CMK (cell line): ENCODE data around the gene PTPRD.

Source experiments
- DNase-seq: peaks from one replicate; pipeline ENCODE4 v3.0.0-alpha.2; 2010; ENCODE audit warnings: low read depth

Gene PTPRD

GRCh38 chr9:8382266-8382665 is 2230.5 kb downstream of the PTPRD start:
- no peak for DNase-seq

- DNase-seq: no peak
Observed at GRCh38 chr9:8381601-8382000, 2231.2 kb downstream of the PTPRD start.

- no peak for DNase-seq
Observed at GRCh38 chr9:8374471-8374870, 2238.3 kb downstream of the PTPRD start.

GRCh38 chr9:8371686-8372085 is 2241.1 kb downstream of the PTPRD start:
- DNase-seq: no peak

- no peak for DNase-seq
Observed at GRCh38 chr9:8366161-8366926, 2246.5 kb downstream of the PTPRD start.

- no peak for DNase-seq
Observed at GRCh38 chr9:8365466-8366160, 2247.2 kb downstream of the PTPRD start.

DNA sequence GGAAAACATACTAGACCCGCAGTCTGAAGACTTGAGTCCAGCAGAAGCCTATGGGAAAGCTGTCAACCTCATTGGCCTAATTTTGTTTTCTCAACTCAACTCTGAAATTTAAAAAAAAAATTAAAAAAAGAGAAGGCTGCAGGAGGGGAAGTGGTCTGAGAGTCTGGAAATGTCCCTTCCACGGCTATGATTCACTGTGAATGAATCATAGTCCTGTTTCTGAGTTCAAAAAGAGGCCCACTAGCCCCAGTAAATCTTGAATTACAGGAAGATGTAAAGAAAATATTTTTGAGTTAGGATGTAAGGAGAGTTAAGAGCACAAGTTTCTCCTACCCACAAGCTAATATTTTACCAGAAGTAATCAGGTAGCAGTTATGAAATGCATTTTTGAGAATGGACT is 2247.8 kb downstream of the PTPRD start:
- DNase-seq: no peak

- DNase-seq: no peak
Observed at GRCh38 chr9:8364026-8364752, 2248.6 kb downstream of the PTPRD start.

GRCh38 chr9:8362250-8362649 is 2250.6 kb downstream of the PTPRD start:
- no peak for DNase-seq

GRCh38 chr9:8361364-8361763 is 2251.4 kb downstream of the PTPRD start:
- DNase-seq: no peak

DNA sequence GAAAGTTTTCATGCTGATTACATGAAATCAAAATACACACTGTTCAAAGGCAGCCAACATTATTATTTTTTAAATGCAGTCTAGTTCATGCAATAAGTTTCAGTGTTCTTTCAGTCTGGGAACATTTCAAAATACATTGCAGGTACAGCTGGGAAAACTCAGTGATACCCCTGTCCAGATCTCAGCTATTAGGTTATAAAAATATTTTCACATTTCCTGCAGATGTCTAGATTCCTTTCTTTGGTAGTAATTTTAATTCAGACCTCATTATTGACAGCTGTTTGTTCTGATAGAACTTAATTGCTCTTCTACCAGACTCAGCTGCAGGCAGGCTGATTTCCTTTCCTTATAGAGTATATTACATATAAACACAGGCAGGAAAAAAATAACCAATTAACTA is 2256.4 kb downstream of the PTPRD start:
- DNase-seq: no peak

GRCh38 chr9:8351436-8351835 is 2261.4 kb downstream of the PTPRD start:
- no peak for DNase-seq

GRCh38 chr9:8349901-8350300 is 2262.9 kb downstream of the PTPRD start:
- DNase-seq: no peak

GRCh38 chr9:8349376-8349775 is 2263.4 kb downstream of the PTPRD start:
- no peak for DNase-seq

- DNase-seq: no peak
Observed at GRCh38 chr9:8348756-8349155, 2264.0 kb downstream of the PTPRD start.

- no peak for DNase-seq
Observed at GRCh38 chr9:8346296-8346695, 2266.5 kb downstream of the PTPRD start.

- DNase-seq: no peak
Observed at GRCh38 chr9:8338767-8339510, 2273.9 kb downstream of the PTPRD start.

GRCh38 chr9:8337834-8338766 is 2274.7 kb downstream of the PTPRD start:
- DNase-seq: no peak

DNA sequence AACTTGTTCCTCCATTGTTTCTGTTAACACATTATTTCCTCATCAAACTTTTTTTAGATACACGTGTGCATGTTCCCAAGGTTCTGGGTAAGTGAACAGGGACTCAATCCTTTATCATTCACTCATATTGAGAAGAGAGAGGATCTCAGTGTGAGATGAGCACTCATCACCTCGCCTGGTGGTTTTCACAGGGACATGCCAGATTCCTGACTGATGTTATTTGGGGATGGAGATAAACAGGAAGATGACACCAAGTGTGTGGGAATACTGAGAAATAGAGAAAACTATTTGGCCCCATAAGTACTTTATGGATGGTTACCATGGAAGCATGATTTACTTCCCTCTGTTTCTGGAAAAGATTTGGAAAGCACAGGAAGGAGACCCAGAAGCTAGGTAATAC is 2279.9 kb downstream of the PTPRD start:
- DNase-seq: no peak

GRCh38 chr9:8332331-8332650 is 2280.5 kb downstream of the PTPRD start:
- DNase-seq: no peak
